Brain microvascular endothelial cell (primary cell): Measurements from ENCODE around the gene DDX1.

Experiments
- DNase-seq: peaks from one replicate; pipeline ENCODE4 v3.0.0-alpha.2; 2020
- H3K27ac ChIP-seq: fragments of 250-450 bp; sonication (Bioruptor Pico); 2 replicates; pipeline ENCODE4 v1.5.1; 2020; ENCODE audit warnings: mild to moderate bottlenecking, moderate library complexity
- H3K27me3 ChIP-seq: fragments of 250-450 bp; sonication (Bioruptor Pico); replicated peaks from 2 replicates; pipeline ENCODE4 v1.5.1; 2020; ENCODE audit warnings: mild to moderate bottlenecking
- H3K36me3 ChIP-seq: fragments of 250-450 bp; sonication (Bioruptor Pico); replicated peaks from 2 replicates; pipeline ENCODE4 v1.5.1; 2020; ENCODE audit warnings: mild to moderate bottlenecking
- H3K4me3 ChIP-seq: 2 replicates; pipeline ENCODE4 v1.5.1; 2011; ENCODE audit warnings: low read depth, mild to moderate bottlenecking, control low read depth, low read length, moderate library complexity
- CTCF ChIP-seq: IDR thresholded peaks from 2 replicates; pipeline ENCODE4 v1.5.1; 2011; ENCODE audit warnings: low read depth, mild to moderate bottlenecking, moderate library complexity, low read length, control low read depth, inconsistent platforms; ENCODE audit errors: missing control alignments
- in situ Hi-C: cut with HindIII; loops from 2 replicates; pipeline ENCODE4 v1.10.0; 2017; ENCODE audit warnings: low sequenced_read_pairs, low pct_ligation_motif_present

The DDX1 gene

GRCh38 chr2:15653806-15654726 is 62.4 kb downstream of the DDX1 start:
- no peak overlapping the region for H3K4me3 ChIP-seq
- H3K27ac ChIP-seq: no peak overlapping the region
- H3K36me3 ChIP-seq: no peaks in the 10 kb centered on the region
- no peak for TF ChIP-seq CTCF
- in situ Hi-C loops: no loop called here
- H3K27me3 ChIP-seq: no peaks in the 10 kb centered on the region
- no peak for DNase-seq

GRCh38 chr2:15654727-15655073 is 63.0 kb downstream of the DDX1 start:
- no peaks in the 10 kb centered on the region for H3K27me3 ChIP-seq
- TF ChIP-seq CTCF: no peak
- no peak overlapping the region for H3K27ac ChIP-seq
- H3K36me3 ChIP-seq: no peaks in the 10 kb centered on the region
- no peak overlapping the region for H3K4me3 ChIP-seq
- in situ Hi-C loops: no loop called here
- DNase-seq: no peak

- no peak for TF ChIP-seq CTCF
- DNase-seq: no peak
- no peak overlapping the region for H3K4me3 ChIP-seq
- in situ Hi-C loops: no loop called here
- H3K27ac ChIP-seq: no peak overlapping the region
- H3K36me3 ChIP-seq: no peaks in the 10 kb centered on the region
- no peaks in the 10 kb centered on the region for H3K27me3 ChIP-seq
Observed at GRCh38 chr2:15655123-15655887, 63.6 kb downstream of the DDX1 start.

GRCh38 chr2:15656090-15656489 is 64.4 kb downstream of the DDX1 start:
- in situ Hi-C loops: no loop called here
- TF ChIP-seq CTCF: no peak
- Histone ChIP-seq H3K36me3 (no peaks in the 10 kb centered on the region), H3K4me3 (no peak overlapping the region), H3K27ac (no peak overlapping the region), H3K27me3 (no peaks in the 10 kb centered on the region)
- no peak for DNase-seq

GRCh38 chr2:15657759-15658158 is 66.1 kb downstream of the DDX1 start:
- no peak for DNase-seq
- Histone ChIP-seq H3K27ac (no peak overlapping the region), H3K36me3 (no peaks in the 10 kb centered on the region), H3K27me3 (no peaks in the 10 kb centered on the region), H3K4me3 (no peak overlapping the region)
- no peak for TF ChIP-seq CTCF
- in situ Hi-C loops: no loop called here
